HG03565 (cell line): Measurements from ENCODE around the gene RASSF3.
"Not testable (repeated sequence)": the region's sequence is repeated elsewhere in the genome, so short reads cannot be mapped to it uniquely, and the experiment has no call there.

Experiments used
- ATAC-seq: cut with Tn5 transposase; IDR thresholded peaks from one replicate; pipeline ENCODE4 v1.9.1; 2021; ENCODE audit warnings: mild to moderate bottlenecking, moderate library complexity; ENCODE audit not compliant: unreplicated experiment

The RASSF3 gene, protein sequence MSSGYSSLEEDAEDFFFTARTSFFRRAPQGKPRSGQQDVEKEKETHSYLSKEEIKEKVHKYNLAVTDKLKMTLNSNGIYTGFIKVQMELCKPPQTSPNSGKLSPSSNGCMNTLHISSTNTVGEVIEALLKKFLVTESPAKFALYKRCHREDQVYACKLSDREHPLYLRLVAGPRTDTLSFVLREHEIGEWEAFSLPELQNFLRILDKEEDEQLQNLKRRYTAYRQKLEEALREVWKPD

DNA sequence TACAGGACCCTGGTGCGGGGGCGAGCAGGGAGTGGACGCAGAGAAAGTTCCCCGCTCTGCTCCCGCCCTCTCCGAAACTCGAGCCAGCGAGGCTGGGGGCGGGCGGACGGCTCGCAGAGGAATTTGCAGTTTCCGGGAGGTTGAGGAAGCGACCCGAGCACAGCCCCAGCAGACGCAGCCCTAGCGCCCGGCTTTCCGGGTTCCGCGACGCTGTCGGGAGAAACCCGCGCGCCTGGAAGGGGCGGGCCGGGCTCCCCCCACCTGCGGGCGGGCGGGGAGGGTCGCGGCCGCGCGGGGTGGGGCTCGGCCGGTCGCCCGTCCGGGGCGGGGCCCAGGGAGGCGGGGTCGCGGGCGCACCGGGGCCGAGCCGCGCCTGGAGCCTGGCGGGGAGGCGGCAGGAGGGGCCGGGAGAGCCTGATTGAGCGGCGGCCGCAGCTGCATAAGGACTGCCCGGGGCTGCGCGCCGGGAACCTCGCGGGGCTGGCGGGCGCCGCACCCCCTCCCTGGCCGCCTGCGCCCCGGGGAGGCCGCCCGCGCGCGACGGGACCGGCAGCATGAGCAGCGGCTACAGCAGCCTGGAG, at the start of gene RASSF3:
Gene RASSF3, plus strand, starts transcription at position 417 of the 581 bp plus-strand sequence. Its CDS starts 138 bp downstream, at position 555.
- peak; percentile 40 for ATAC-seq

DNA sequence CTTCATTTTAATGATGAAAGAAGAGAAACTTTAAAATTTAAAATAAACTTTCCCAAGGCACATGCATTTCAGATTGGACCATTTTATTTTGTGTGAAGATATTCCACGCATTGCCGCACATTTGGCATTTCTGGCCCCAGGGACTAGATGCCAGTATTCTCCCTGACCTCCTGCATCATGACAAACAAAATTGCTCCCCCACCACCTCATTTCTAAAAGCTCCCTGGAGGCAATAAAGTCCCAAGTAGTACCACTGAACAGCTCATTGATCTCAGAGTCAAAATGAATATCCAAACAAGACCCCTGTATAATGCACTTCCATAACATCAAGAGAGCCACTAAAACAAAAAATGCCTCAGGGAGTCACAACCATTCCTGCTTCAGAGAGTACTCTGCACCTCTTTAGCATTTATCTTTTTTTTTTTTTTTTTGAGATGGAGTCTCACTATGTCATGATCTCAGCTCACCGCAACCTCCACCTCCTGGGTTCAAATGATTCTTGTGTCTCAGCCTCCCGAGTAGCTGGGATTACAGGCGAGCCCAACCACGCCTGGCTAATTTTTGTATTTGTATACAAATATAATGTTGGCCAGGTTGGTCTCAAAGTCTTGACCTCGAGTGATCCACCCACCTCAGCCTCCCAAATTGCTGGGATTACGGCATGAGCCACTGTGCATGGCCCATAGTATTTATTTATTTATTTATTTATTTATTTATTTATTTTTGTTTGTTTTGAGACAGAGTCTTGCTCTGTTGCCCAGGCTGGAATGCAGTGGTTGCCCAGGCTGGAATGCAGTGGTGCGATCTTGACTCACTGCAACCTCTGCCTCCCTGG, 48.8 kb upstream of the RASSF3 start:
- ATAC-seq, result no peak

DNA sequence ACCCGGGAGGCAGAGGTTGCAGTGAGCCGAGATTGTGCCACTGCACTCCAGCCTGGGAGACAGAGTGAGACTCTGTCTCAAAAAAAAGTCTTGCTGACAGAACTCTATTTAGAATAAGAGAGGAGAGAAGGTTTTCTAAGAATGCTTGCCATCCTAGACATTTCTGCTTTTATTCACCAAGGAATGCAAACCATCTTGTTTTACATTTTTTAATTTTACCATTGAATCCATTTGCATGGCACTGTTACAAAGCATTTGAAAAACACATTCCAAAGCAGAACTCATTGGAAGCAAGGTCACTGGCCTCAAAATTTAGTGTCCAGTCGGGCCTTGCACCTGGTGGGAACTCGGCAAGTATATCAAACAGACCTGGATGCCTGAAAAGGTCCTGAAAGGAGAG, 44.2 kb upstream of the RASSF3 start:
- no peak for ATAC-seq

DNA sequence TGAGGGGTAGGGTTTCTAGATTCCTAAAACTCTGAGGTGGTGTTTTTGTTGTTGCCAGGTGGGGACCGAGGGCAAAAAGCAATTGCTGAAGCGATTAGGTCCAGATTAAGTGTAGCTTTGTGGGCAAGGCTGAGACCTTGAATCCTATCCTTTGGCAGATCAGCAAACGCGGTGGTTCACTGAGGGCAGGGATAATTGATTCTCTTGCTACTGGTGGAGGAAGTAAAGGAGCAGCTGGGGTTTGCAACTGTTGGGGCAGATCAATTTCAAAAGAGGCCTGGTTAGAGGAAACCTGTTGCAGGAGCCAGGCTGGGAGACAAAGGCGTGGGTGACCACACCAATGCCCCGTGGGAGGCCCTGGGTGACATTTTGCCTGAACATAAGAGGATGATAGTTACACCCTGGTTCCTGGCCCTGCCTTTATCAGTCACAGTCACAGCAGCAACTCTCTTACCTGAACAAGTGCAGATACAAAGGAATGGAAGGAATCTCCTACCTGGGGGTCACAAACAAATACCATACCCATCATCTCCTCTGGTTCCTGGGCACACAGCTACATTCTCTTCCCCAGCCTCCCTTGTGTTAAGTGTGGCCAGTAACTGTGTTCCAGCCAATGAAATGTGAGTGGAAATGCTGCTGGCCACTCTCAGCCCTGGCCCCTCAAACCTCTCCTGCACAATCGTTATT, 43.3 kb upstream of the RASSF3 start:
- no peak for ATAC-seq

DNA sequence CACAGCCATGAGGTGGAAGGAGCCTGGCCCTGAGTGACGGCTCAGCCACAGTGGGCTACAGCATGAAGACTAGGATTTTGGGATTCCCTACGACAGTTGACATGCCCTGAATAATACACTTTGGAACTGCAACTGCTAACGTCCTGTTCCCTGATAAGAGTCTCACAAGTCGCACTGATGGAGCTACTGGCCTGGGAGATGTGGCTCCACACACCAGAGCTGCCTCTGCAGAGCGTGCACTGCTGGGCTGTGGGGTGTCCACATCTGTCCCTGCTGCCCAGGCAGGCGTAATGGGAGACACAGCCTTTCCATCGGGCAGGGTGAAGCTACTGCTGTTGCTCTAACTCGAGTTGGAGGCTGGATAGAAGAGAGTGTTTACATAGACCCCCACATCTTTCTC, 42.7 kb upstream of the RASSF3 start:
- no peak for ATAC-seq

DNA sequence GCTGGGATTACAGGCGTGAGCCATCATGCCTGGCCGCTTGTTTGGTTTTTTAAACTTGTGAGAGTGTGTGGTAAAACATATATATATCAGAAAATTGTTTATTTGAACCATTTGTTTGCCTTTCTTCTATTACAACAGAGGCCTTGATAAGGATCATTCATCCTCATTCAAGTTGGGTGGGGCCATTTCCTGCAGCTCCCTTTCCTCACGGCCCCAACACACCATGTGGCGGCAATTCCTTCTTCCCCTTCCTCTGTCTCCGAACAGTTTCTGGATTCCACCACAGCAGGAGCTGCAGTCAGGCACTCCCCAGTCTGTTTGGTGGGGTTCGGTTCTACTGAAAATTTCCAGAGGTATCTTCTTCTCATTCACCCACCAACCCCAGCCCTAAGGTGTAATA, 42.0 kb upstream of the RASSF3 start:
- ATAC-seq, result no peak

DNA sequence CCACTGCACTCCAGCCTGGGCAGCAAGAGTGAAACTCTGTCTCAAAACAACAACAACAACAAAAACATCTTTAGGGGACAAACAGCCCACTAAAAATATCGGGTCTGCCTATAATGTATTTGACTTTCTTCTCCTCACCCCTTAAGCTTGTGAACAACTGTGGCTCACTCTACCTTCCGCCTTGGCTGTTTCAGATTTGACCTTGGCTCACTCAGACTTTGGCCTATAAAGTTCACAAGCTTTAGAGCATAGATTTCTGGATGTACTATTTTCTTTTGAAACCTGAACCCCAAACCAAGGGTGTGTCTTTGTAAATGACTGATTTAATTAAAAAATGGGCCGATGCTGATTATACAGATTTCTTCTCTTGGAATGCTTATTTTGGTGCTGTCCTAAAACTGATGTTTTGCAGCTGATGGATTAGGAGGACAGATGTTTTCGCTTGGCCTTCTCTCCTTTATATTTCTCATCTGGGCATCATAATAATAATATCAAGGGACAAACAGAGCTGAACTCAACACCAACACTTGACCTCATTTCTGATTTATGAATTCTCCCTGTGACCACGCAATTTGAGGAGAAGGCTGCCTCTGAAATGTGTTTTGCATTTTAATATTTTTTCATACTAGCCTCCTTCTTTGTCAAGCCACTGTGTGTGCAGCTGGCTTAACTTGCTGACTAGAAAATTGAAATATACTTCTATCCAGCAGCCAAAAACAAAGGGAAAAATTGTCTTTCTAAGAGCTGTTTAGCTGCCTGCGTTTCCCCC, 40.2 kb upstream of the RASSF3 start:
- no peak for ATAC-seq

DNA sequence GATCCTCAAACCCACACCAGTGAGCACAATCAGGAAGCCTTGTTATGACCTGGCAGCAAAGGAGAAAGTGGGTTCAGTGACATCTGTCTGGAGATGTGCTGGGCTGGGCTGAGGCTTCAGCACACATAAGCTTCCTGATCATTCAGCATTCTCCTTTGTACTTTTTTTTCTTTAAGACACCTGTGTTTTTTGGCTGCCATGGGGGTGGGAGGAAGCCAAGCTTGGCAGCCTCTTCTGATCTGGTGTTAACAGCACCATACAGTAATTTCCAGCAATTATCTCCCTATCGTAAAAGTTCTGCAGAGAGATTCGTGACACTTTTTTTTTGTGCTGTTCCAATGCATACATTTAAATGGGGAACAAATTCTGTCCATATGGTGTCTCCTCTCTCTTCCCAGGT, 38.9 kb upstream of the RASSF3 start:
- no peak for ATAC-seq

DNA sequence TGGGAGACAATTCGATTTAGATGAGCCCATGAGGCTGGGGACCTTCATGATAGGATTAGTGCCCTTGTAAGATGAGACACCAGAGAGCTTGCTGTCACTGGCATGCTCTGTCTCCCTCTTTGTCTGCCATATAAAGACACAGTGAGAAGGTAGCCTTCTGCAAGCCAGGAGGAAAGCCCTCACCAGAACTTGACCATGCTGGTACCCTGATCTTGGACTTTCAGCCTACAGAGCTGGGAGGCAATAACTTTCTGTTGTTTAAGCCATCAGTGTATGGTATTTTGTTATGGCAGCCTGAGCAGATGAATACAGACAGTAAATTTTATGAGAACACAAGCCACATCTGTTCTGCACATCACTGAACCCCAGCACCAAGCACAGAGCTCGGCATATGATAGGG, 38.1 kb upstream of the RASSF3 start:
- ATAC-seq, result no peak

DNA sequence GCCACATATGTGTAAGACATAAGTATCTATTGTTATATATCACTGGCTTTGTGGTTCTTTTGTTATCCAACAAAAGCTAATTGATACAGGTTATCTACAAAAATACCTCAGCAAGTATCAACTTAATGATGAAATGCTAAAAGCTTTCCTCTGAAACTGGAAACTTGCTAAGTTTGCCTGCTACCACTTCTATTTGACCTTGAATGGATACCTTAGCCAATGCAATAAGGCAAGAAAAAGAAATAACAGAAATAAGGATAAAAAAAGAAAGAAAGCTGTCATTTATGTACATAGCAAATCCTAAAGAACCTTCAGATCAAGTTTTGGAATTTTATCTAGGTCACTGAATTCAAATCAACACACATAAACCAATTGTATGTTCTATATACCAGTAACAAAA, 35.5 kb upstream of the RASSF3 start:
- no peak for ATAC-seq

DNA sequence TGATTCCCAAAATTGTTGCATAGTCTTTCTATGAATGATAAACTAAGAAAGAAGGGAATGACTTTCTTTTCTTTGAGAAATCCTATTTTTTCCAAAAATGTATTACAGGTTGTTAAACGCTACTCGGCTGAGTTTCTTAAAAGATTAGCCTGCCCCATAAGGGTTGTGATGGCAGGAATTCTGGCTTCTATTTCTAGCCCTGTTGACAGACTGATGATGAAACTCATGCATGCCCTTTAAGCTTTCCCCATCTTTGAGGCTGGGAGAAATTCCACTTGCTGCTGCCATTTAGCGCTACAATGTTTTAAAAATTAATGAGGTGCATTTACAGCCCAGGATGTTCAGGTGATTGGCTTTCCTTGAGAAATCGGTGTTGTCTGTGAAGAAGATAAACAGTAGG, 33.2 kb upstream of the RASSF3 start:
- ATAC-seq, result no peak

DNA sequence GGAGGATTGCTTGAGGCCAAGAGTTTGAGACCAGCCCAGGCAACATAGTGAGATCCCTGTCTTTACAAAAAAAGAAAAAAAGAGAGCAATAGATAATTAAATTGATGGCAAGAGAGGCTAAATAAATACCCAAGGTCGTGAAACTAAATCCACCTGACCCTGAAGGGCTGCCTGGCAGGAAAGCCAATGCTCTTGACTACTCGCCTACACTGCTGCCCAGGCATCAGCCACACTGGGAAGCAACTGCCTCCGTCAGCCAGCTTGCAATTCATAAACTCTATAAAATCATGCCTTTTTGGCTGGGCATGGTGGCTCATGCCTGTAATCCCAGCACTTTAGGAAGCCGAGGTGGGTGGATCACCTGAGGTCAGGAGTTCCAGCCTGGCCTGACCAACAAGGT, 31.7 kb upstream of the RASSF3 start:
- no peak for ATAC-seq

DNA sequence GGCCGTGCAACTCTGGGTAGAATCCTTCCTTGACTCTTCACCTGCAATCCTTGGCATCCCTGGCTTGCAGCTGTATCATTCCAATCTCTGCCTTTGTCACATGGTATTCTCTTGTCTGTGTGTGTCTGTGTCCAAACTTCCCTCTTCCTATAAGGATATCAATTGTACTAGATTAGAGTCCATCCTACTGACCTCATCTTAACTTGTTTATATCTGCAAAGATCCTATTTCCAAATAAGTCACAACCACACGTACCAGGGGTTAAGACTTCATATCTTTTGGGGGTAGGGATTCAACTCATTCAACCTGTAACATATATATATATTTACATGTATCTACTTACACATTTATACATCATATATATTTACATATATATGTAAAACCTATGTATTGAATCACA, 29.6 kb upstream of the RASSF3 start:
- ATAC-seq, result no peak

DNA sequence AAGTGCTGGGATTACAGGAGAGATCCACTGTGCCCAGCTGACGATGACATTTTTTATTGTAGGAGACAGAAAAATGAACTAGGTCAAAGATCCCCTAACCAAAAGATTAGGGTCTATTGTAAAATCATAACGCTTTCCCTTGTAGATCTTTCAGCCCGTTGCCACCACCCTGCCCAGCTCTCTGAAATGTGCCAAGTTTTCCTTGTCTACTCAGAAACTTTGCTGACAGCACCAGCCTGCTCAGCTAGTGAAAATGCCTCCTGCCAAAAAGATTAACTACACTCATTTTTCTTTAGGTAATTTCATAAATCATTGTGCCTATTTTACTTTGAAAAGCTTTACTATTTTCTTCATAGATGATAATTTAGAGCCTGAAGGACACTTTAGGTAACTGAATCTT, 28.2 kb upstream of the RASSF3 start:
- no peak for ATAC-seq

DNA sequence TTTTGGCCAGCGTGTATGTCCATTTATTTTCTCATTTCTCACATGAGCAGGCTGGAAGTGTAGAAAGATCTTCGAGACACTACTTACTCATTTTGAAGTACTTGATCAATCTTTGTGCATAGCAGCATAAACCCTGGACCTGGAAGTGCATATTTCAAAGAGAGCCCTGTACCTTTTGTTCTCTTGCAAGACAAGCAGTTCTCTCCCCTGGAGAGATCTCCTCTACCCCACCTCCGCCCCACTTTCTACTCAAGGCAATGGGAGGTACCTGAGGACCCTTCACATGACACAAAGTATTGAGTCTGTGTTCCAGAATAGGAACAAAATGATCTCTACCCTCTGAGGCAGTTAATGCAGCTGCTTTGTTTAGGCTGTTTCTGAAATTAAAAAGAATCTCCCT, 27.4 kb upstream of the RASSF3 start:
- ATAC-seq, result no peak

DNA sequence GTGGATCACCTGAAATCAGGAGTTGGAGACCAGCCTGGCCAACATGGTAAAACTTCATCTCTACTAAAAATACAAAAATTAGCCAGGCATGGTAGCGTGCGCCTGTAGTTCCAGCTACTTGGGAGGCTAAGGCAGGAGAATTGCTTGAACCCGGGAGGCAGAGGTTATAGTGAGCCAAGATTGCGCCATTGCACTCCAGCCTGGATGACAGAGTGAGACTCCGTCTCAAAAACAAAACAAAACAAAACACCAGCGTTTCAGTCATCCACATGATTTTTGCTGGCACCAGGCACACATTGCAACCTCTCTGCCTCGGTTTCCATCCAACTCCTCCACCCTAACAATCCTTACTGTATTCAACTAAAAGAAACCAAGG, 26.9 kb upstream of the RASSF3 start:
- not testable (repeated sequence) for ATAC-seq

DNA sequence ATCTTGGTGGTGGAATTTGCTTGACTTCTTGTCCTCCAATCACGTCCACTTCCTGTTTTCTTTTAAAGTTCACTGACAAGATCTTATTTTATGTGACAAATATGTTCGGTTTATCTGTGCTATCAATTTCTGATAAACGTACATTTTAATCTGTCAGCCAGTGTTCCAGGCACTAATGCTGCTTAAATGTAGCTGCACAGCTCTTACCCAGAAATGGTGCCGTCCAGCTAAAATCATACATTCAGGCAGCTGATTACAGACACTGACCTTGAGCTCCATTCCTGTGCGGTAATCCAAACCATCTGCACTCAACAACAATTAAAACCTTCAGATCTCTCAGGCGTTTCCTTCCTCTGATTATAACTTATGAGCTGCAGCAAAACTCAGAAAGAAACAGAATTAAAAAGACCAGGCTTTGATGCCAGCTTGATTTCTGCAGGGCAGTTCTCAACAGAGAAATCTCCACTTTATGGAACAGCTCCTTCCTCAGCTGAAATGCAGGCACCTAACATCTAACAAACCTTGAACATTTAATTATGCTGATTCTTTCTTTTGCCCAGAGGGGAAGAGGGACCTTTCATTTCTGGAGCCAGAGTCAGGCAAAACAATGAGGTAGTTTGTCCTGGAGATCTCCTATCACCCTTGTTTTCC, 26.4 kb upstream of the RASSF3 start:
- ATAC-seq, result no peak

DNA sequence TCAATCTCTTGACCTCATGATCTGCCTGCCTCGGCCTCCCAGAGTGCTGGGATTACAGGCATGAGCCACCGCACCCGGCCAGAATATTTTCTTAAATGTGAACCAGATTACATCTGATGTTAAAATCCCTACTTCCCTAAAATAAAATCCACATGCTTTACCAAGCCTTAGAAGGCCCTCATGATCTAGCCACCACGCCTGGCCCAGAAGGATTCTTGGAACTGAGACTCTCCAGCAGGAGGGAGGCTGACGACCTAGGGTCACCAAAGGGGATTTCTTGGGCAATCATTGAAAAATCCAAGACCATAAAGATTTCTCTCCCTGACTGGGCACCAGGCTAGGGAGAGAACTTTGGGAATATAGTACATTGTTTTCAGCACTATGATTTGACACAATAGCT, 25.2 kb upstream of the RASSF3 start:
- no peak for ATAC-seq

DNA sequence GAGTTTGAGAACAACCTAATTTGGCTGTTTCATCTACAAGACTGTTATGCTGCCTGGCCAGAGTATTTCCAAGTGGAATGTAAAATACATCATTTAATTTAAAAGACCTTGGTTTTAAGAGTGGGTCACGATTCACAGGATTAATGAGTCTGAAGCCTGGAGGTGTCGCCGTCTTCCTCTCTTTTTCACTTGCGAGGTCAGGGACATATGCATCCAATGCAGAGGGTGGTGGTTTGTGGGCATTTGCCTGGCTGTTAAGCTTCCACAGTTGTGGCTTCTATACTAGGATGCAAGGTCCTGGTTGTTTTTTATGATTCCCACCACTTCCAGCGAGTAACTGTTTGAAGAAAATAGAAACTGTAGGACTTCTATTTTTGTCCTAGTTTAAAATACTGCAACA, 22.8 kb upstream of the RASSF3 start:
- ATAC-seq, result no peak

DNA sequence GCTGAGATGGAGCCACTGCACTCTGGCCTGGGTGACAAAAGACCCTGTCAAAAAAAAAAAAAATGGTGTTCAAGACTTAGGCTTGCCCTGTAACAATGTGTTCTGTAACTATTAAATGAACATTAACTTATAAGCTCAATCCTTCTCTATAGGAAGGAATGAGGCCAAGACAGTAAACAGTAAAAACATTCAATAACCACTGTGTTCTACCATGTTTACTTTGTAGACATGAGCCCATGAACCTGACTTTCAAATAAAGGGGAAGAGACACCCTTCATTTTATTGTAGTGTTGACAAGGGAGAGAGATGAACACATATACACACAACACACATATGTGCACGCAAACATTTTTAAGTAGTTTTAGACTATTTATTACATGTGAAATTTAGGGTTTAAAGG, 20.1 kb upstream of the RASSF3 start:
- ATAC-seq, result no peak
